GM18519 (cell line): ENCODE data around the gene PPP2R5C.

Source experiments
- ATAC-seq: cut with Tn5 transposase; IDR thresholded peaks from one replicate; pipeline ENCODE4 v1.9.1; 2021; ENCODE audit warnings: mild to moderate bottlenecking, moderate library complexity; ENCODE audit not compliant: unreplicated experiment, low FRiP score

Gene PPP2R5C

GRCh38 chr14:101856536-101856935 lies 95.0 kb downstream of the PPP2R5C start:
- no peak for ATAC-seq

DNA sequence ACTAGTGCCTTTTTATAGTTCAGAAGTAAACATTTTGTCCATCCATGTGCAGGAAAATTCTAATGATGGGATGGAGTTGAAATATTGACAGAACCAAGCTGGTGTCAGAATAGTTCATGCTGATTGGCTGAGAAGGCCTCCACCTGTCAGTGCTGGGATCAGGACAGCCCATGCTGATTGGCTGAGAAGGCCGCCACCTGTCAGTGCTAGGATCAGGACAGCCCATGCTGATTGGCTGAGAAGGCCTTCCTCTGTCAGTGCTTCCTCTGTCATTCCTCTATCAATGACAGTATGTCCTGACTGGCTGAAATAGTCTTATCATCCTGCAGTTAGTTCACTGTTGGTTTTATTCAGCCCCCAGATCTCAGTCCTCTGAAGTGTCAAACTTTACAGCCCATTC lies 95.7 kb downstream of the PPP2R5C start:
- ATAC-seq = no peak

- ATAC-seq = no peak
These were observed 97.5 kb downstream of the PPP2R5C start for GRCh38 chr14:101858791-101859537.

DNA sequence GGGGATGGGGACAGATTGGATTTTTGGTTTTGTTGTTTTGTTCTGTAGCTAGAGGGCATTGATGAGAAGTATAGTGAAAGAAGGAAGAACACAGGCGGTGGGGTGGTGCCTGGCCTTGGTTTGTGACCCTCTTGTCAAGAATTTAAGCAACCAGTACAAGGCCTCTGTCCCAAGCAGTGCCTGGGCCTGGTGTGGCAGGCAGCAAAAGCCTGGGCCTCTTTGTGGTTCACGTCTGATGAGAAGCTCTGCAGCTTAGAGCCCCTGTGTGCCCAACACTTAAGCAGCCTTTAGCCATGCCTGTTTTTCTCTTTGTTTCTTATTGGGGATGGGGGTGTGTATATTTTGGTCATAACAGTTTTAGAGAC lies 98.0 kb downstream of the PPP2R5C start:
- no peak for ATAC-seq

- ATAC-seq = no peak
These were observed 98.4 kb downstream of the PPP2R5C start for GRCh38 chr14:101859958-101860357.

DNA sequence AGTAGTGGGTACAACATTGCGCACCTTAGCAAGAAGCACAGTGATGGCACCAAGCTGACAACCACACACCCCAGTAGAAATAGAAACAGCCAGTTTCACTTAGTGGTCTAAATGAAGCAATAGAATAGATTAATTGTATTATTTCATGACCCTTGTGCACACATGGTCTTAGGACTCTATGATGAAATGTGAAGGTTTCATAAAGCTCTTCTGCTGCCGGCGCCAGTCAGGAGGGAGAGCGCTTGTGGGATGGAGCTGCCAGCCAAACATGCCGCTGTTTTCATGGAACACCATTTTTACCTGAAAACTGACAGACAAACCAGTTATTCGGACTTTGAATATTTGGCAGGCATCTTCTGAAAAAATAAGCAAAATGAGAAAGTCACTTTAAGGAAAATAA lies 100.0 kb downstream of the PPP2R5C start:
- no peak for ATAC-seq

DNA sequence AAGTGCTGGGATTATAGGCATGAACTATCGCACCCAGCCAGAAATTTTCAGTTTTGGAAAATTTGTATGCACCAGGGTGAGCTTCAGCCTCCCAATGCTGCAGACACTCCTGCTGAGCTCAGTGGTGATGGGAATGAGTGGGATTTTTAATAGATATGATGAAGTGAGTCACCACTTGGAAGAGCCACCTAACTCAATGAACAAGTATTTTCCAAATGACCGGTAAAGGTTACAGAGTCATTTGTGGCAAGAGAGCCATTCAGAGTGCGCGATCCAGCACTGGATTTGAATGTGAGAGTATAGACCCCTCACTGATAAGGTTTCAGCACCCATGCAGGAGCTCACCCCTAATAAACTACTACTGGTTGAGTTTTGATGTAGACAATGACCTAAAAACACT lies 100.7 kb downstream of the PPP2R5C start:
- no peak for ATAC-seq

GRCh38 chr14:101862711-101863110 lies 101.2 kb downstream of the PPP2R5C start:
- no peak for ATAC-seq

GRCh38 chr14:101865288-101865687 lies 103.8 kb downstream of the PPP2R5C start:
- no peak for ATAC-seq

DNA sequence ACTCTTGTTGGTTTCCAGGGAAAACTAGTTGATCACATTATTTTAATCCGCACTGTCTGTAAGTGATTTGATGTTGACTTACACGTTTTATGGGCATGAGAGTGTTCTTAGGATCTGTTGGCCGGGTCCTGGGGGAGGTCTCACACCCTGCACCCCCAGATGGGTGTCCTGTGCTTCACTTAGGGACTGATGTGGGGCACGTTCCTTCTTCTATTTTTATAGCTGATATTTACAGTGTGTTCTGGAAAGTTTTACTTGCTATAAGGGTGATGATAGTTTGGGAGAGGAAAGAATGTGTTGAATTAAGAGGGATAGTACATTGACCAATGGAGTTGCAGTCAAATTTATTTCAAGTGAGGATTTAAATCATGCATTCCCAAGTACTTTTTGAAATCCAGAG lies 106.3 kb downstream of the PPP2R5C start:
- no peak for ATAC-seq

- ATAC-seq = no peak
These were observed 107.7 kb downstream of the PPP2R5C start for GRCh38 chr14:101869217-101869616.

- ATAC-seq = no peak
These were observed 108.9 kb downstream of the PPP2R5C start for GRCh38 chr14:101870273-101870939.

GRCh38 chr14:101872346-101872745 lies 110.8 kb downstream of the PPP2R5C start:
- ATAC-seq = no peak

DNA sequence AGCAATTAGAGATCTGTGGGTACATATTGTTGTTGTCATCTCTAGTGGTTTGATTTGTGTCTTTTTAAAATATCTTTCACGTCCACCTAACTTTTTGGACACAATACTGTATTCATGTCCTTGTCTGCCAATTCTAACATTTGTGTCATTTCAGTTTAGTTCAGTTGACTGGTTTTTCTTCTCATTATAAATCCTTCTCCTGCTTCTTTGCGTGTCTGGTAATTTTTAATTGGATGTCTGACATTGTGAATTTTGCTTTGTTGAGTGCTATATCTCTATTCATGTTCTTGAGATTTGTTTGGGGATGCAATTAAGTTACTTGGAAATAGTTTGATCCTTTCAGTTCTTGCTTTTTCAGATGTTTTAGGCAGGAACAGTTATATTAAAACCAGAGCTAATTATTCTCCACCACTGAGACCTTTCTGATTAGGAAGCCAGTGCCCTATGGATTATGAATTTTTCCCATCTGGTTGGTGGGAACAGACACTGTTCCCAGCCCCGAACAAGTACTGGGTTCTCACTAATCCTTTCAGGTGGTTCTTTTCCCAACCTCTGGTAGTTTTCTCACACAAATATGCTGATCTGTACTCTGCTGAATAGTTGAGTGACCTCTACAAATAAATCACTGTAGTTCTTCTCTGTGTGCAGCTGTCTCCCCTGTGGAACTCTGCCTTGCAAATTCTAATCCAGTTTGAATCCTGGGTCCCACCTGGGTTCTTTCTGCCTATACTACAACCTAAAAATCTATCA lies 111.7 kb downstream of the PPP2R5C start:
- no peak for ATAC-seq

DNA sequence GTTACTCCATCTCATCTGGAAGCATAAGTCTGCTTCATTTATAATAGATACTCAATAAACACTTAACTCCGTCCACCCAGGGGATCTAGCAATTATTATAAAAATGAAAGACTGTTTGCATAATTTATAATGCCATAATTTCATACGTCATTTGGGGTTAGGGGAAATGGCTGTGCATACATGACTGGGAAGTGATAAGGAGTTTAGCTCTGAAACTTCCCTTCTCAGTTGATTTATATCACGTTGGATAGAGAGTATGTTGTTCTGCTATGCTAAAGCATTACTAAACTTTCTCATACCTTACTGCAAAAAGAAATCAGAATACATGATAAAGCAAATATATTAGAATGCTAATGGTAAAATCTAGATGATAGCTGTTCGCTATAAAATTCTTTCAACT lies 112.5 kb downstream of the PPP2R5C start:
- ATAC-seq = no peak

DNA sequence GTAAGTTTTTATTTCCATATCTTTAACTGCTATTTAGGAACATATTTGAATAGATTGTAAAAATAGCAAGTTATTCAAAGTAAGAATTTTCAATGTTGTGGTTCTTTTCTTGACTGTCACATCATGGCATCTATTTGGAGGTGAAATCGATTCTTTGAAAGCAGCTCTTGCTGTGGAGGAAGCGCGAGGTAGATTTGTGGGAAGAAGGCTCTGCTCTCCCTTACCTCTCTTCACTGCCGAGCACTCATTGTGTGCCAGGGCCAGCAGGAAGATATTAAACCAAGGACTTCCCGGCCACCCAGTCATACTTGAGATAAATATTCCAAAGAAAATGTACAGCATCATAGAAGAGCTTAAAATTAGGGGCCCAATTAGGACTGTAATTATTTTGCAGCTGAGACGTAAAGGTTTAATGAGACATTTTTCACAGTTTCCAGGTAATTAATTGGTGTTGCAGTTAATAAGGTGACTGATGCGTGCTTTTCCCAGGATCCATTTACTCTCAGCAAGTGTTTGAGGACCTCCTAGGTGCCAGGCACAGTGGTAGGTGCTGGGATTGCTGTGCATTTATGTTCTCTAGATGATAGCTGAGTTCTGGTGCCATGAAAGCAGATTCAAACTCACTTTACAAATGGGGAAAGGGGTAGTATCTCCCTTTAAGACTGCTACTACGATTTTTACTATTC lies 113.7 kb downstream of the PPP2R5C start:
- no peak for ATAC-seq

- peak; percentile 11 for ATAC-seq
These were observed 114.4 kb downstream of the PPP2R5C start for GRCh38 chr14:101875727-101876554.

- ATAC-seq = peak; percentile 84
These were observed 115.0 kb downstream of the PPP2R5C start for GRCh38 chr14:101876555-101876938.

DNA sequence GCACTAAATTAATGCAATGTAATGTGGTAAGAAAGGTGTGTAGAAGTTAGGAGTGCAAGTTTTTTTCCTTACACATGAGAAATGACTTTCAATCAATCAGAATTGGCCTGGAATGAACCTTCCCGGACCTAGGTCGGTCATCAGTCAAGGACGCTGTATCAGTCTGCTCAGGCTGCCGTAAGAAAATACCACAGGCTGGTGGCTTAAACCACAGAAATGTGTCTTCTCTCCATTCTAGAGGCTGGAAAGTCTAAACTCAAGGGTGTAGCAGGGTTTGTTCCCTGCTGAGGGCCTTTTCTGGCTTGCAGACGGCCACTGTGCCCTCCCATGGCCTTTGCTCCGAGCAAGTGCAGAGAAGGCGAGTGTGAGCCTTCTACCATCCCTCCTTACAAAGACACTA lies 116.3 kb downstream of the PPP2R5C start:
- no peak for ATAC-seq

DNA sequence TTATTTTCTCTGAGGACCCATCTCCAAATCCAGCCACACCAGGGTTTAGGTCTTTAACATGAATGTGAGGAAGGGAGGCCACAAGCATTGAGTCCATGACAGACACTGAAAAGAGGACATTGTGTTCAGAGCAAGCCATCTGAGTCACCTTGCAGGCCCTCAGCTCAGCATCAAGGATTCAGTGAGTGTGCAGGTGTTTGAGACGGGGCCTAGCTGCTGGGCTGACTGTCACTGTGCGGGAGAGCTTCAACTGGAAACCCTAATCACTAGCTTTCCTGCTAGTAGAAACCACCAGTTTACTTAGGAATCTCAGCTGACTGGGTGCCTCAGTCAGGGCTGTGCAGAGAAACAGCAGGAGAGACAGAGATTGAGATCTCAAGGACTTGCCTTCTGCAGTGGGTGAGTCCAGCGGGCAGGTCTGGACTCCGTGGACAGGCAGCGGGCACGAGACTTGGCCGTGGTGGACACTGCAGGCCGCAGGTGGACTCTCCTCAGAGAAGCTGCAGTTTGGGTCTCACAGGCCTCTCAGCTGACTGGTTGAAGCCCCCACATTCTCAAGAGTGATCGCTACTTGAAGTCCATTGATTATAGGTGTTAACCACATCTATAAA lies 116.8 kb downstream of the PPP2R5C start:
- ATAC-seq = no peak
